ENCODE data around the gene LRG1.

- TF ChIP-seq ZNF232 (CRISPR knock-in tag; IDR thresholded peaks at IDR 0.05): no peak
- TF ChIP-seq HDAC2 (IDR thresholded peaks at IDR 0.05): no peak
Measured at GRCh38 chr19:4506449-4507149, 33.2 kb downstream of the LRG1 start.
